SK-N-SH treated with all-trans-retinoic acid at 6 μM for 48 hours (cell line): ENCODE measurements around the gene TMEM263.

Experiments
- CSDC2 ChIP-seq: fragments of 250-450 bp; sonication (Bioruptor Pico); IDR thresholded peaks from 2 replicates; pipeline ENCODE4 v1.5.0; 2020; ENCODE audit warnings: mild to moderate bottlenecking, moderate library complexity
- ESRRG ChIP-seq: fragments of 250-450 bp; sonication (Bioruptor Pico); IDR thresholded peaks from 2 replicates; pipeline ENCODE4 v1.6.1; 2021; ENCODE audit warnings: mild to moderate bottlenecking
- PATZ1 ChIP-seq: fragments of 250-450 bp; sonication (Bioruptor Pico); IDR thresholded peaks from 2 replicates; pipeline ENCODE4 v1.8.0; 2020; ENCODE audit warnings: mild to moderate bottlenecking, moderate library complexity, borderline replicate concordance
- RARB ChIP-seq: fragments of 250-450 bp; sonication (Bioruptor Pico); IDR thresholded peaks from 2 replicates; pipeline ENCODE4 v1.8.0; 2021; ENCODE audit warnings: mild to moderate bottlenecking, moderate library complexity
- SNAI2 ChIP-seq: fragments of 250-450 bp; sonication (Bioruptor Pico); IDR thresholded peaks from 2 replicates; pipeline ENCODE4 v1.5.0; 2020; ENCODE audit warnings: mild to moderate bottlenecking, moderate library complexity
- TCF4 ChIP-seq: fragments of 250-450 bp; sonication (Bioruptor Pico); IDR thresholded peaks from 2 replicates; pipeline ENCODE4 v1.8.0; 2021; ENCODE audit warnings: mild to moderate bottlenecking, moderate library complexity, borderline replicate concordance
- TOX ChIP-seq: fragments of 250-450 bp; sonication (Bioruptor Pico); IDR thresholded peaks from 2 replicates; pipeline ENCODE4 v1.8.0; 2021; ENCODE audit warnings: mild to moderate bottlenecking, moderate library complexity, borderline replicate concordance
- ZC3H10 ChIP-seq: fragments of 250-450 bp; sonication (Bioruptor Pico); IDR thresholded peaks from 2 replicates; pipeline ENCODE4 v1.5.1; 2021; ENCODE audit warnings: mild to moderate bottlenecking, moderate library complexity
- ZFP3 ChIP-seq: fragments of 250-450 bp; sonication (Bioruptor Pico); IDR thresholded peaks from 2 replicates; pipeline ENCODE4 v1.5.0; 2020; ENCODE audit warnings: mild to moderate bottlenecking, moderate library complexity
- ZFP30 ChIP-seq: fragments of 450-650 bp; formaldehyde crosslinking; IDR thresholded peaks from 2 replicates; pipeline ENCODE4 v1.5.0; 2022; ENCODE audit warnings: mild to moderate bottlenecking, moderate library complexity
- ZNF8 ChIP-seq: fragments of 450-650 bp; formaldehyde crosslinking; IDR thresholded peaks from 2 replicates; pipeline ENCODE4 v1.5.0; 2020; ENCODE audit warnings: mild to moderate bottlenecking, moderate library complexity
- TF ChIP-seq, protein P1 (sequence below): fragments of 250-450 bp; sonication (Bioruptor Pico); IDR thresholded peaks from 2 replicates; pipeline ENCODE4 v1.5.0; 2020; ENCODE audit warnings: mild to moderate bottlenecking, moderate library complexity
- TF ChIP-seq, protein P2 (sequence below): fragments of 250-450 bp; sonication (Bioruptor Pico); IDR thresholded peaks from 2 replicates; pipeline ENCODE4 v1.5.1; 2020; ENCODE audit warnings: low read depth, mild to moderate bottlenecking, moderate library complexity

DNA sequence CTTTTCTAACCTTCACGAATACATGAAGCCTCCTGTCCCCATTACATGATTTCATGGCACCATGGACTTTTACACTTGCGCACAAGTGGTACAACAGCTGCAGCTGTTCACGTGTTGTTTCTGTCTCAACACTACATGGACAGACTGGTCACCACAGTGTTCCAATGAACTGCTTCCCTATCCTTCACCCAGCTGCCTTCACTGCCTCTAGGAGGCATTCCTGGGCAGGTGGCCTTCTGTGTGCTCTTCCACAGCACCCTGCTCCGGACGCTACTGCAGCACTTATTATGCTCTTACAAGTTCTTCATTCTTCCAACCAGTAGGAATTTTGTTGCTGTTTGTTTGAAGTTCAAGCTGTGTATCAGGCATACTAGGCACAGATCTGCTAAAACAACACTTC lies 29.8 kb downstream of the TMEM263 start:
- TF ChIP-seq RARB (no peak), TOX (no peak), SNAI2 (CRISPR knock-in tag) (no peak), ZFP30 (CRISPR knock-in tag) (no peak), TCF4 (CRISPR knock-in tag) (no peak), PATZ1 (CRISPR knock-in tag) (no peak), ZFP3 (CRISPR knock-in tag) (no peak), ZNF8 (CRISPR knock-in tag) (no peak), CSDC2 (no peak), ZC3H10 (CRISPR knock-in tag) (no peak), ESRRG (CRISPR knock-in tag) (no peak)
- TF ChIP-seq, protein P1, sequence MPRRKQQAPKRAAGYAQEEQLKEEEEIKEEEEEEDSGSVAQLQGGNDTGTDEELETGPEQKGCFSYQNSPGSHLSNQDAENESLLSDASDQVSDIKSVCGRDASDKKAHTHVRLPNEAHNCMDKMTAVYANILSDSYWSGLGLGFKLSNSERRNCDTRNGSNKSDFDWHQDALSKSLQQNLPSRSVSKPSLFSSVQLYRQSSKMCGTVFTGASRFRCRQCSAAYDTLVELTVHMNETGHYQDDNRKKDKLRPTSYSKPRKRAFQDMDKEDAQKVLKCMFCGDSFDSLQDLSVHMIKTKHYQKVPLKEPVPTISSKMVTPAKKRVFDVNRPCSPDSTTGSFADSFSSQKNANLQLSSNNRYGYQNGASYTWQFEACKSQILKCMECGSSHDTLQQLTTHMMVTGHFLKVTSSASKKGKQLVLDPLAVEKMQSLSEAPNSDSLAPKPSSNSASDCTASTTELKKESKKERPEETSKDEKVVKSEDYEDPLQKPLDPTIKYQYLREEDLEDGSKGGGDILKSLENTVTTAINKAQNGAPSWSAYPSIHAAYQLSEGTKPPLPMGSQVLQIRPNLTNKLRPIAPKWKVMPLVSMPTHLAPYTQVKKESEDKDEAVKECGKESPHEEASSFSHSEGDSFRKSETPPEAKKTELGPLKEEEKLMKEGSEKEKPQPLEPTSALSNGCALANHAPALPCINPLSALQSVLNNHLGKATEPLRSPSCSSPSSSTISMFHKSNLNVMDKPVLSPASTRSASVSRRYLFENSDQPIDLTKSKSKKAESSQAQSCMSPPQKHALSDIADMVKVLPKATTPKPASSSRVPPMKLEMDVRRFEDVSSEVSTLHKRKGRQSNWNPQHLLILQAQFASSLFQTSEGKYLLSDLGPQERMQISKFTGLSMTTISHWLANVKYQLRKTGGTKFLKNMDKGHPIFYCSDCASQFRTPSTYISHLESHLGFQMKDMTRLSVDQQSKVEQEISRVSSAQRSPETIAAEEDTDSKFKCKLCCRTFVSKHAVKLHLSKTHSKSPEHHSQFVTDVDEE (CRISPR knock-in tag) = no peak
- TF ChIP-seq, protein P2, sequence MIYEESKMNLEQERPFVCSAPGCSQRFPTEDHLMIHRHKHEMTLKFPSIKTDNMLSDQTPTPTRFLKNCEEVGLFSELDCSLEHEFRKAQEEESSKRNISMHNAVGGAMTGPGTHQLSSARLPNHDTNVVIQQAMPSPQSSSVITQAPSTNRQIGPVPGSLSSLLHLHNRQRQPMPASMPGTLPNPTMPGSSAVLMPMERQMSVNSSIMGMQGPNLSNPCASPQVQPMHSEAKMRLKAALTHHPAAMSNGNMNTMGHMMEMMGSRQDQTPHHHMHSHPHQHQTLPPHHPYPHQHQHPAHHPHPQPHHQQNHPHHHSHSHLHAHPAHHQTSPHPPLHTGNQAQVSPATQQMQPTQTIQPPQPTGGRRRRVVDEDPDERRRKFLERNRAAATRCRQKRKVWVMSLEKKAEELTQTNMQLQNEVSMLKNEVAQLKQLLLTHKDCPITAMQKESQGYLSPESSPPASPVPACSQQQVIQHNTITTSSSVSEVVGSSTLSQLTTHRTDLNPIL (CRISPR knock-in tag) = no peak
